A549 (cell line): ENCODE data around the gene CEP112. TPM values are rescaled to one million over a fixed set of nuclear protein-coding genes. Genes with fewer than 3 reads are reported as not detected.

Source experiments
- ATAC-seq, 2 experiments: fragments of 200-7000 bp in 1 of 2; fragments of >200 bp in 1 of 2; cut with Nextera tagmentation in 1 of 2; cut with Tn5 transposase in 1 of 2; 3 replicates each; pipeline versions ENCODE4 v1.8.0 to v1.9.1; 2018 to 2020; ENCODE audit warnings: mild to moderate bottlenecking in 1 of 2, moderate library complexity in 1 of 2
- CTCF ChIA-PET: fragments of 300-600 bp; sonication (Branson Sonifier 250); formaldehyde crosslinking; extraction: SDS; loops from one replicate; lab custom pipeline; 2021; ENCODE audit warnings: antibody characterized with exemption, inconsistent platforms; lab: Yijun Ruan, JAX
- POLR2A ChIA-PET: fragments of 350-600 bp; formaldehyde crosslinking; extraction: SDS; loops from one replicate; lab custom pipeline; 2021; ENCODE audit warnings: antibody characterized with exemption, inconsistent platforms; lab: Yijun Ruan, JAX
- DNase-seq, 2 experiments: peaks; one replicate each; pipeline versions ENCODE4 v3.0.0 to v3.0.0-alpha.2; 2011 to 2016; ENCODE audit warnings: low read depth in 1 of 2, low spot score in 1 of 2
- FAIRE-seq: peaks from 2 replicates; lab custom pipeline; 2011; peaks lifted over from hg19 to GRCh38; lab: Jason Lieb, UNC
- H3K27ac ChIP-seq, 2 experiments: fragments of >200 bp; sonication (Bioruptor Twin); formaldehyde crosslinking; 3 replicates each; pipeline ENCODE4 v1.5.1; 2016 to 2017
- H3K4me1 ChIP-seq: fragments of >200 bp; sonication (Bioruptor Twin); formaldehyde crosslinking; 3 replicates; pipeline ENCODE4 v1.6.1; 2016
- H3K4me2 ChIP-seq: fragments of >200 bp; sonication (Bioruptor Twin); formaldehyde crosslinking; 3 replicates; pipeline ENCODE4 v1.6.1; 2016
- H3K4me3 ChIP-seq: fragments of >200 bp; sonication (Bioruptor Twin); formaldehyde crosslinking; 3 replicates; pipeline ENCODE4 v1.5.1; 2016
- H3K9me3 ChIP-seq: fragments of >200 bp; sonication (Bioruptor Twin); formaldehyde crosslinking; 3 replicates; pipeline ENCODE4 v1.6.1; 2016
- BHLHE40 ChIP-seq: IDR thresholded peaks from 2 replicates; pipeline ENCODE4 v1.6.1; 2012; ENCODE audit warnings: low read depth, low read length, inconsistent platforms
- CBX8 ChIP-seq: fragments of 200-600 bp; sonication (generic); IDR thresholded peaks from 2 replicates; pipeline ENCODE4 v1.6.1; 2016
- CEBPB ChIP-seq, 2 experiments: fragments of >200 bp in 1 of 2; sonication (Bioruptor Twin) in 1 of 2; formaldehyde crosslinking in 1 of 2; IDR thresholded peaks; 2 replicates each; pipeline ENCODE4 v1.6.1; 2012 to 2016
- EHMT2 ChIP-seq: fragments of 200-600 bp; sonication (generic); IDR thresholded peaks from 2 replicates; pipeline ENCODE4 v1.6.1; 2016; ENCODE audit warnings: antibody characterized with exemption, low read depth, mild to moderate bottlenecking, moderate library complexity
- FOSB ChIP-seq: fragments of 250-450 bp; sonication (Bioruptor Pico); IDR thresholded peaks from 2 replicates; pipeline ENCODE4 v1.5.0; 2020; ENCODE audit warnings: mild to moderate bottlenecking, moderate library complexity
- FOSL2 ChIP-seq, 2 experiments: fragments of 450-650 bp in 1 of 2; fragments of >200 bp in 1 of 2; sonication (Bioruptor Twin) in 1 of 2; formaldehyde crosslinking; IDR thresholded peaks; 2 replicates each; pipeline versions ENCODE4 v1.5.0 to v1.6.1; 2016 to 2020; ENCODE audit warnings: mild to moderate bottlenecking in 1 of 2, moderate library complexity in 1 of 2
- GATA3 ChIP-seq: IDR thresholded peaks from 2 replicates; pipeline ENCODE4 v1.6.1; 2012; ENCODE audit warnings: borderline replicate concordance
- HES2 ChIP-seq: fragments of >200 bp; sonication (Bioruptor Twin); formaldehyde crosslinking; IDR thresholded peaks from 2 replicates; pipeline ENCODE4 v1.6.1; 2016
- HOXB13 ChIP-seq: fragments of 250-450 bp; sonication (Bioruptor Pico); IDR thresholded peaks from 2 replicates; pipeline ENCODE4 v1.5.0; 2020; ENCODE audit warnings: low read depth, mild to moderate bottlenecking, moderate library complexity
- JUN ChIP-seq, 2 experiments: fragments of >200 bp; sonication (Bioruptor Twin); formaldehyde crosslinking; IDR thresholded peaks; 2 replicates in 1 of 2; 3 replicates in 1 of 2; pipeline ENCODE4 v1.6.1; 2016 to 2017
- KDM1A ChIP-seq: fragments of 200-600 bp; sonication (generic); IDR thresholded peaks from 2 replicates; pipeline ENCODE4 v1.6.1; 2016; ENCODE audit warnings: low read depth, mild to moderate bottlenecking
- MAFK ChIP-seq: fragments of 450-650 bp; IDR thresholded peaks from 2 replicates; pipeline ENCODE4 v1.6.1; 2014; ENCODE audit not compliant: partially characterized antibody
- NFE2L2 ChIP-seq: fragments of 150-350 bp; conservative IDR thresholded peaks from 2 replicates; pipeline ENCODE4 v1.6.1; 2014; ENCODE audit warnings: low read length
- NPAS2 ChIP-seq: fragments of 250-450 bp; sonication (Bioruptor Pico); IDR thresholded peaks from 2 replicates; pipeline ENCODE4 v1.8.0; 2022; ENCODE audit warnings: mild to moderate bottlenecking, moderate library complexity, borderline replicate concordance
- NR3C1 ChIP-seq: fragments of >200 bp; sonication (Bioruptor Twin); formaldehyde crosslinking; IDR thresholded peaks from 3 replicates; pipeline ENCODE4 v1.6.1; 2017
- PHF8 ChIP-seq: fragments of 200-600 bp; sonication (generic); IDR thresholded peaks from 2 replicates; pipeline ENCODE4 v1.6.1; 2016; ENCODE audit warnings: low read depth, mild to moderate bottlenecking, antibody characterized with exemption, moderate library complexity, borderline replicate concordance
- POLR2A ChIP-seq: IDR thresholded peaks from 2 replicates; pipeline ENCODE4 v1.6.1; 2012; ENCODE audit warnings: mild to moderate bottlenecking, low read length
- POLR2AphosphoS2 ChIP-seq: conservative IDR thresholded peaks from 2 replicates; pipeline ENCODE4 v1.6.1; 2012; ENCODE audit warnings: low read length, improper control_type of control experiment, inconsistent platforms
- RAD21 ChIP-seq, 2 experiments: fragments of >200 bp in 1 of 2; sonication (Bioruptor Twin) in 1 of 2; formaldehyde crosslinking in 1 of 2; IDR thresholded peaks in 1 of 2; conservative IDR thresholded peaks in 1 of 2; 2 replicates in 1 of 2; 3 replicates in 1 of 2; pipeline ENCODE4 v1.6.1; 2012 to 2018; ENCODE audit warnings: inconsistent platforms in 1 of 2
- RCOR1 ChIP-seq: fragments of 150-350 bp; IDR thresholded peaks from 2 replicates; pipeline ENCODE4 v1.6.1; 2014; ENCODE audit warnings: antibody characterized with exemption, low read length, low read depth
- RNF2 ChIP-seq: fragments of 200-600 bp; sonication (generic); IDR thresholded peaks from 2 replicates; pipeline ENCODE4 v1.6.1; 2016; ENCODE audit warnings: low read depth, mild to moderate bottlenecking, antibody characterized with exemption, moderate library complexity, borderline replicate concordance
- SMC3 ChIP-seq: fragments of >200 bp; sonication (Bioruptor Twin); formaldehyde crosslinking; IDR thresholded peaks from 3 replicates; pipeline ENCODE4 v1.6.1; 2018; ENCODE audit warnings: inconsistent platforms
- SREBF2 ChIP-seq: fragments of 450-650 bp; IDR thresholded peaks from 2 replicates; pipeline ENCODE4 v1.6.1; 2014; ENCODE audit warnings: mild to moderate bottlenecking, moderate library complexity
- TFCP2L1 ChIP-seq: fragments of 250-450 bp; sonication (Bioruptor Pico); IDR thresholded peaks from 2 replicates; pipeline ENCODE4 v1.5.0; 2021; ENCODE audit warnings: mild to moderate bottlenecking
- TP53 ChIP-seq: fragments of 250-450 bp; sonication (Bioruptor Pico); IDR thresholded peaks from 2 replicates; pipeline ENCODE4 v1.5.0; 2021; ENCODE audit warnings: mild to moderate bottlenecking, moderate library complexity
- USF2 ChIP-seq: fragments of 450-650 bp; IDR thresholded peaks from 2 replicates; pipeline ENCODE4 v1.6.1; 2014; ENCODE audit warnings: antibody characterized with exemption
- ZSCAN20 ChIP-seq: fragments of 250-450 bp; sonication (Bioruptor Pico); IDR thresholded peaks from 2 replicates; pipeline ENCODE4 v1.8.0; 2022; ENCODE audit warnings: mild to moderate bottlenecking, moderate library complexity
- WGBS: methylation state at CpG from one replicate; pipeline ENCODE4 v1.1.6; 2017; ENCODE audit errors: missing lambda C conversion rate; 5-methylcytosine and 5-hydroxymethylcytosine counted together
- polyA plus RNA-seq, 4 experiments: library from polyadenylated mRNA; depleted of rRNA in 3 of 4; stranded (reverse); fragments of >200 nt; fragmentation: RNase III in 1 of 4; extraction: RNeasy Plus Mini Kit Qiagen cat#74134 plus additional on column Dnase treatment in 1 of 4; gene quantifications; 2 replicates in 3 of 4; 3 replicates in 1 of 4; pipeline ENCODE4 v1.2.3, GENCODE V29; 2011 to 2017
- TF ChIP-seq, protein P1 (sequence below): IDR thresholded peaks from 2 replicates; pipeline ENCODE4 v1.6.1; 2012
- TF ChIP-seq, protein P2 (sequence below): IDR thresholded peaks from 2 replicates; pipeline ENCODE4 v1.6.1; 2012; ENCODE audit warnings: low read depth, borderline replicate concordance
- TF ChIP-seq, protein P3 (sequence below): fragments of 150-350 bp; IDR thresholded peaks from 2 replicates; pipeline ENCODE4 v1.6.1; 2014; ENCODE audit warnings: low read depth, mild to moderate bottlenecking, low read length
- TF ChIP-seq, protein P4 (sequence below): fragments of 250-450 bp; sonication (Bioruptor Pico); IDR thresholded peaks from 2 replicates; pipeline ENCODE4 v1.5.0; 2020; ENCODE audit warnings: low read depth, mild to moderate bottlenecking, moderate library complexity
- TF ChIP-seq, protein P5 (sequence below): fragments of >200 bp; sonication (Bioruptor Twin); formaldehyde crosslinking; IDR thresholded peaks from 3 replicates; pipeline ENCODE4 v1.5.1; 2016

The CEP112 gene
- polyA plus RNA-seq, 2 of the 4 experiments (the other 2 are of a cell fraction), result 9.6 to 15.2 TPM

DNA sequence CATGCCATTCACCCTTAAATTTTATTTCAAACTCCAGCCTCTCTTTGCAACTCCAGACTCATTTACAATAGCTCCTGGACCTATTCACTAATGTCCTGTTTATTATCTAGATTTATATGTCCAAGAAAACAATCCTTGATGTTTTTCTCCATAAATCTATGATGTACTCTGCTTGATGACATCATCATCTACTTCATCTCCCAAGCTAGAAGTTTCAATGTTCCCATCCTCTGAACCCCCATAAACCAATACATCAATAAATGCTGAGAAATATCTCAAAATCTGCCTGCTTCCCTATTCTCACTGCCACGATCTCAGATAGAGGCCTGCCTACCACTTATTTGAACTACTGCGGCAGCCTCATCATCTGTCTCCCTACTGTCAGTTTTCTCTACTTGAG is 4.2 kb downstream of the CEP112 start (continued):
- TF ChIP-seq HOXB13 (CRISPR knock-in tag), result no peak
- TF ChIP-seq RAD21 (conservative IDR thresholded peaks at IDR 0.05 in 1 of 2, IDR thresholded peaks at IDR 0.05 in 1 of 2), result no peak
- TF ChIP-seq KDM1A, result no peak
- no peak for TF ChIP-seq PHF8

GRCh38 chr17:66185862-66186261 is 6.1 kb downstream of the CEP112 start:
- Histone ChIP-seq H3K27ac (no peak overlapping the region), H3K9me3 (no peaks in the 10 kb centered on the region), H3K4me2 (no peak overlapping the region), H3K4me3 (no peak overlapping the region), H3K4me1 (peaks cover 9% of the 10 kb centered on the region)
- DNase-seq (no peak), FAIRE-seq (no peak), ATAC-seq (no peak)
- TF ChIP-seq GATA3, result no peak
- no peak for TF ChIP-seq HES2
- TF ChIP-seq POLR2A, result no peak
- no peak for TF ChIP-seq POLR2AphosphoS2
- TF ChIP-seq RNF2, result no peak
- TF ChIP-seq RAD21 (conservative IDR thresholded peaks at IDR 0.05 in 1 of 2, IDR thresholded peaks at IDR 0.05 in 1 of 2), result no peak
- TF ChIP-seq, protein P1, sequence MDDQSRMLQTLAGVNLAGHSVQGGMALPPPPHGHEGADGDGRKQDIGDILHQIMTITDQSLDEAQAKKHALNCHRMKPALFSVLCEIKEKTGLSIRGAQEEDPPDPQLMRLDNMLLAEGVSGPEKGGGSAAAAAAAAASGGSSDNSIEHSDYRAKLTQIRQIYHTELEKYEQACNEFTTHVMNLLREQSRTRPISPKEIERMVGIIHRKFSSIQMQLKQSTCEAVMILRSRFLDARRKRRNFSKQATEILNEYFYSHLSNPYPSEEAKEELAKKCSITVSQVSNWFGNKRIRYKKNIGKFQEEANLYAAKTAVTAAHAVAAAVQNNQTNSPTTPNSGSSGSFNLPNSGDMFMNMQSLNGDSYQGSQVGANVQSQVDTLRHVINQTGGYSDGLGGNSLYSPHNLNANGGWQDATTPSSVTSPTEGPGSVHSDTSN, result no peak
- no peak for TF ChIP-seq TFCP2L1
- TF ChIP-seq FOSL2 (IDR thresholded peaks at IDR 0.05), result no peak
- no peak for TF ChIP-seq FOSL2 (CRISPR knock-in tag; IDR thresholded peaks at IDR 0.05)
- TF ChIP-seq NR3C1, result no peak
- TF ChIP-seq, protein P2, sequence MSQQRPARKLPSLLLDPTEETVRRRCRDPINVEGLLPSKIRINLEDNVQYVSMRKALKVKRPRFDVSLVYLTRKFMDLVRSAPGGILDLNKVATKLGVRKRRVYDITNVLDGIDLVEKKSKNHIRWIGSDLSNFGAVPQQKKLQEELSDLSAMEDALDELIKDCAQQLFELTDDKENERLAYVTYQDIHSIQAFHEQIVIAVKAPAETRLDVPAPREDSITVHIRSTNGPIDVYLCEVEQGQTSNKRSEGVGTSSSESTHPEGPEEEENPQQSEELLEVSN, result no peak
- TF ChIP-seq RCOR1, result no peak
- TF ChIP-seq FOSB (CRISPR knock-in tag), result no peak
- TF ChIP-seq NFE2L2, result no peak
- TF ChIP-seq, protein P3, sequence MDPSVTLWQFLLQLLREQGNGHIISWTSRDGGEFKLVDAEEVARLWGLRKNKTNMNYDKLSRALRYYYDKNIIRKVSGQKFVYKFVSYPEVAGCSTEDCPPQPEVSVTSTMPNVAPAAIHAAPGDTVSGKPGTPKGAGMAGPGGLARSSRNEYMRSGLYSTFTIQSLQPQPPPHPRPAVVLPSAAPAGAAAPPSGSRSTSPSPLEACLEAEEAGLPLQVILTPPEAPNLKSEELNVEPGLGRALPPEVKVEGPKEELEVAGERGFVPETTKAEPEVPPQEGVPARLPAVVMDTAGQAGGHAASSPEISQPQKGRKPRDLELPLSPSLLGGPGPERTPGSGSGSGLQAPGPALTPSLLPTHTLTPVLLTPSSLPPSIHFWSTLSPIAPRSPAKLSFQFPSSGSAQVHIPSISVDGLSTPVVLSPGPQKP, result no peak
- no peak for TF ChIP-seq JUN (IDR thresholded peaks at IDR 0.05)
- TF ChIP-seq, protein P4, sequence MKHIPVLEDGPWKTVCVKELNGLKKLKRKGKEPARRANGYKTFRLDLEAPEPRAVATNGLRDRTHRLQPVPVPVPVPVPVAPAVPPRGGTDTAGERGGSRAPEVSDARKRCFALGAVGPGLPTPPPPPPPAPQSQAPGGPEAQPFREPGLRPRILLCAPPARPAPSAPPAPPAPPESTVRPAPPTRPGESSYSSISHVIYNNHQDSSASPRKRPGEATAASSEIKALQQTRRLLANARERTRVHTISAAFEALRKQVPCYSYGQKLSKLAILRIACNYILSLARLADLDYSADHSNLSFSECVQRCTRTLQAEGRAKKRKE (CRISPR knock-in tag), result no peak
- TF ChIP-seq CBX8, result no peak
- TF ChIP-seq TP53 (CRISPR knock-in tag), result no peak
- WGBS, result 93% methylated on average over 4 of the region's 4 CpGs
- POLR2A ChIA-PET, result no interaction called here
- CTCF ChIA-PET, result interaction anchor here (0.6 kb wide), 1 partner anchor 735 kb away, joined by 3 read pairs; no protein-coding TSS in a partner anchor

- FAIRE-seq, result no peak
- POLR2A ChIA-PET, result no interaction called here
- H3K27ac ChIP-seq, result no peak overlapping the region
- no peak for ATAC-seq
- H3K4me1 ChIP-seq, result no peaks in the 10 kb centered on the region
- no peak overlapping the region for H3K4me3 ChIP-seq
- H3K4me2 ChIP-seq, result no peak overlapping the region
- 94% methylated on average over 1 of the region's 1 CpG for WGBS
- DNase-seq, result no peak
- H3K9me3 ChIP-seq, result peaks cover 3% of the 10 kb centered on the region; the same call in 1 of the 3 replicates
- CTCF ChIA-PET, result interaction anchor here (0.6 to 1.7 kb wide), 2 partner anchors 9 to 14 kb away, joined by 3 to 4 read pairs; no protein-coding TSS in a partner anchor
- TF ChIP-seq NPAS2 (CRISPR knock-in tag) (no peak), BHLHE40 (no peak), ZSCAN20 (CRISPR knock-in tag) (no peak), SREBF2 (no peak), MAFK (no peak), SMC3 (no peak), CEBPB (IDR thresholded peaks at IDR 0.05) (no peak), FOSL2 (IDR thresholded peaks at IDR 0.05) (no peak), FOSL2 (CRISPR knock-in tag; IDR thresholded peaks at IDR 0.05) (no peak), EHMT2 (no peak), HOXB13 (CRISPR knock-in tag) (no peak), POLR2A (no peak), USF2 (no peak)
- TF ChIP-seq, protein P5, sequence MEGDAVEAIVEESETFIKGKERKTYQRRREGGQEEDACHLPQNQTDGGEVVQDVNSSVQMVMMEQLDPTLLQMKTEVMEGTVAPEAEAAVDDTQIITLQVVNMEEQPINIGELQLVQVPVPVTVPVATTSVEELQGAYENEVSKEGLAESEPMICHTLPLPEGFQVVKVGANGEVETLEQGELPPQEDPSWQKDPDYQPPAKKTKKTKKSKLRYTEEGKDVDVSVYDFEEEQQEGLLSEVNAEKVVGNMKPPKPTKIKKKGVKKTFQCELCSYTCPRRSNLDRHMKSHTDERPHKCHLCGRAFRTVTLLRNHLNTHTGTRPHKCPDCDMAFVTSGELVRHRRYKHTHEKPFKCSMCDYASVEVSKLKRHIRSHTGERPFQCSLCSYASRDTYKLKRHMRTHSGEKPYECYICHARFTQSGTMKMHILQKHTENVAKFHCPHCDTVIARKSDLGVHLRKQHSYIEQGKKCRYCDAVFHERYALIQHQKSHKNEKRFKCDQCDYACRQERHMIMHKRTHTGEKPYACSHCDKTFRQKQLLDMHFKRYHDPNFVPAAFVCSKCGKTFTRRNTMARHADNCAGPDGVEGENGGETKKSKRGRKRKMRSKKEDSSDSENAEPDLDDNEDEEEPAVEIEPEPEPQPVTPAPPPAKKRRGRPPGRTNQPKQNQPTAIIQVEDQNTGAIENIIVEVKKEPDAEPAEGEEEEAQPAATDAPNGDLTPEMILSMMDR, result no peak
These were observed 7.5 kb downstream of the CEP112 start for GRCh38 chr17:66184392-66184791.
